Vagina (tissue), 2 donors: ENCODE results near the gene CREB5. TPM values are rescaled to one million over a fixed set of nuclear protein-coding genes. Genes with fewer than 3 reads are reported as not detected.

Experiments
- DNase-seq, 2 donors: peaks; one replicate each; pipeline ENCODE4 v3.0.0-alpha.2; 2017; ENCODE audit errors: extremely low spot score in 2 of 2
- H3K27ac ChIP-seq: fragments of 200-600 bp; sonication (generic); one replicate; pipeline ENCODE4 v1.5.1; 2019
- H3K27me3 ChIP-seq: fragments of 200-600 bp; sonication (generic); one replicate; pipeline ENCODE4 v1.5.1; 2019
- H3K36me3 ChIP-seq, 2 donors: fragments of 200-600 bp; sonication (generic); one replicate each; pipeline ENCODE4 v1.5.1; 2017 to 2019
- H3K4me1 ChIP-seq: fragments of 200-600 bp; sonication (generic); one replicate; pipeline ENCODE4 v1.5.1; 2019
- H3K4me3 ChIP-seq, 2 donors: fragments of 200-600 bp; sonication (generic); 1 replicate in 1 of 2; 2 replicates in 1 of 2; pipeline ENCODE4 v1.5.1; 2016 to 2019
- H3K9me3 ChIP-seq: fragments of 200-600 bp; sonication (generic); one replicate; pipeline ENCODE4 v1.5.1; 2019
- POLR2A ChIP-seq, 2 donors: fragments of 450-650 bp; IDR thresholded peaks; one replicate each; pipeline ENCODE4 v1.6.1; 2017; ENCODE audit warnings: antibody characterized with exemption in 2 of 2, mild to moderate bottlenecking in 2 of 2, moderate library complexity in 2 of 2
- POLR2AphosphoS5 ChIP-seq, 2 donors: sonication (generic); formaldehyde crosslinking; IDR thresholded peaks; one replicate each; pipeline ENCODE4 v1.9.0; 2017; ENCODE audit warnings: antibody characterized with exemption in 2 of 2, mild to moderate bottlenecking in 2 of 2, low read depth in 1 of 2; ENCODE audit not compliant: insufficient read depth in 1 of 2
- intact Hi-C: fragments of 100-400 bp; cut with DNase I; formaldehyde crosslinking; loops from one replicate; pipeline ENCODE4 v1.15.1; 2023
- total RNA-seq: library from RNA; depleted of rRNA; stranded (reverse); fragments of >200 nt; gene quantifications from one replicate; pipeline ENCODE4 v1.2.3, GENCODE V29; 2016
- TF ChIP-seq, protein P1 (sequence below), 3 experiments: fragments of 450-650 bp in 2 of 3; fragments of 200-600 bp in 1 of 3; sonication (generic) in 1 of 3; IDR thresholded peaks; one replicate each; pipeline ENCODE4 v1.5.1; 2017 to 2019; ENCODE audit warnings: antibody characterized with exemption in 3 of 3, mild to moderate bottlenecking in 2 of 3, moderate library complexity in 2 of 3

Gene CREB5
- total RNA-seq, 1 donor from 2014 or later: 23.1 TPM

DNA sequence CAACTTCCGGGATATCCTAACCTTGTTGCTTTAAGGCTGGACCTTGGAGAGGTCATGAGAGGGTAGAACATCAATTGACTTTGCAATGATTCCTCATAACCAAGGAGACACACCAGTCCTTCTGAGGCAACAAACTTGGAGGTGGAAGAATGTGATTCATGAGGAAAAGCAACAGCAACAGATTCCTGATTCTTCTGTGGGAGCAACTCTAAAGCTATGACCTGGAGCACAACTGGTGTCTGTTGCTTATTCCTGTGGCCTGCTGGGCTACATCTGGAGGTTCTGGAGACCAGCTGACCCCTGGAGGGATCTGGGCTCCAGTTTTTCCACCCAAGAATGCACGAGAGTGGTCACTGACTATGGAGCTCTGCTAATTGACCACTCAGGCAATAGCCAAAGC is 116.6 kb downstream of the CREB5 start:
- intact Hi-C loops: no loop called here
- TF ChIP-seq POLR2A (IDR thresholded peaks at IDR 0.05): no peak
- no peak for TF ChIP-seq POLR2AphosphoS5 (IDR thresholded peaks at IDR 0.05; ENCODE audit: insufficient read depth in 1 of 2, low read depth in 1 of 2)
- TF ChIP-seq, protein P1, sequence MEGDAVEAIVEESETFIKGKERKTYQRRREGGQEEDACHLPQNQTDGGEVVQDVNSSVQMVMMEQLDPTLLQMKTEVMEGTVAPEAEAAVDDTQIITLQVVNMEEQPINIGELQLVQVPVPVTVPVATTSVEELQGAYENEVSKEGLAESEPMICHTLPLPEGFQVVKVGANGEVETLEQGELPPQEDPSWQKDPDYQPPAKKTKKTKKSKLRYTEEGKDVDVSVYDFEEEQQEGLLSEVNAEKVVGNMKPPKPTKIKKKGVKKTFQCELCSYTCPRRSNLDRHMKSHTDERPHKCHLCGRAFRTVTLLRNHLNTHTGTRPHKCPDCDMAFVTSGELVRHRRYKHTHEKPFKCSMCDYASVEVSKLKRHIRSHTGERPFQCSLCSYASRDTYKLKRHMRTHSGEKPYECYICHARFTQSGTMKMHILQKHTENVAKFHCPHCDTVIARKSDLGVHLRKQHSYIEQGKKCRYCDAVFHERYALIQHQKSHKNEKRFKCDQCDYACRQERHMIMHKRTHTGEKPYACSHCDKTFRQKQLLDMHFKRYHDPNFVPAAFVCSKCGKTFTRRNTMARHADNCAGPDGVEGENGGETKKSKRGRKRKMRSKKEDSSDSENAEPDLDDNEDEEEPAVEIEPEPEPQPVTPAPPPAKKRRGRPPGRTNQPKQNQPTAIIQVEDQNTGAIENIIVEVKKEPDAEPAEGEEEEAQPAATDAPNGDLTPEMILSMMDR (IDR thresholded peaks at IDR 0.05): no peak

DNA sequence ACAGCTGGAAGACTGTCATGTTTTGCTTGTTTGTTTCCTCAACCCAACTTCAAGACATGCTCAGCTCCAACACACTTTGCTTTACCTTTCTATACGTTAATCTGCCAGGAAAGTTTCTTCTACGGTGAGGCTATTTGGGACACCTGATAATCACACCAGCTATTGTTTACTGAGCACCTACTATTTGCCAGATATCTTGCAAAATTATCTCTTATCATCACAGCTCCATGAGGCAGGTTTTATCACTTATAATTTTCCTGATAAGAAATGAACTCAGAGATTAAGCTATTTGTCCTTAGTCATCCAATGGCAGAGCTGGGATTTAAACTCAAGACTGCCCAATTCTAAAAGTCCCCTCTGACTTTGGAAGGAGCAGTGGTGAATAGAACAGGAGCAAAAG is 117.4 kb downstream of the CREB5 start:
- Histone ChIP-seq H3K4me1 (peaks cover 7% of the 10 kb centered on the region), H3K27me3 (no peaks in the 10 kb centered on the region), H3K36me3 (no peaks in the 10 kb centered on the region), H3K4me3 (no peak overlapping the region), H3K27ac (no peak overlapping the region), H3K9me3 (no peaks in the 10 kb centered on the region)
- intact Hi-C loops: no loop called here
- no peak for DNase-seq
- TF ChIP-seq POLR2AphosphoS5 (IDR thresholded peaks at IDR 0.05; ENCODE audit: insufficient read depth in 1 of 2, low read depth in 1 of 2): no peak
- TF ChIP-seq POLR2A (IDR thresholded peaks at IDR 0.05): no peak
- TF ChIP-seq, protein P1 (IDR thresholded peaks at IDR 0.05): no peak

More for the DNA sequence above, 116.6 kb downstream of the CREB5 start:
- Histone ChIP-seq H3K27me3 (no peaks in the 10 kb centered on the region), H3K4me1 (peaks cover 1% of the 10 kb centered on the region), H3K36me3 (no peaks in the 10 kb centered on the region), H3K27ac (no peak overlapping the region), H3K4me3 (no peak overlapping the region), H3K9me3 (no peaks in the 10 kb centered on the region)
- no peak for DNase-seq

DNA sequence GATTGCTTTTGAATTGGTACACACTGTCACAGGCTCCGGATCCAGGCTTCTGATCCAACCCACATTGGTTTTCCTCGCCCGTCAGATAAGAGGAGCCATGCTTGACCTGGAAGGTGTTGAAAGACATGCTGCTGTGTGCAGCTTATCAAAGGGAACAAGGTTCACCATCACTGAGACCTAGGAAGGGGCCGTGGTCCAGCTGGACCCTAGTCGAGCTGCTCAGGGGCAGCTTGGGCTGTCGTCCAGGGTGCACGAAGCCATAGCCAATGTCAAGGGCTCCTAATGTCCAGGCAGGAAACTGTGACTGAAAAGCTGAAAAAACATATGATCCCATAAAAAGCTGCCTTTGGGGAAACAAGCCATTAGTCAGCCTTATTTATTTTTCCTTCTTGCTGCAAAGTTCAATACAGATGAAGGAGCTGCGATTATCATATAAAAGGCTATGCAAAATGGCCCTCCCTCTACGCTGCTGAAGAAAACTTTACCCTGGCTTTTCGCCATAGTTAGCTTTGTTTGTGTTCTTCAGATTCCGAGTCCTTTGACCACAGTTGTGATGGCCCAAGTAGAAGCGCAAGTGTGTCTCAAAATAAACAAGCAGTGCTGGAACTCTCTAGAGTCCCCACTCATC is 118.0 kb downstream of the CREB5 start:
- H3K27me3 ChIP-seq: no peaks in the 10 kb centered on the region
- no peaks in the 10 kb centered on the region for H3K9me3 ChIP-seq
- no peaks in the 10 kb centered on the region for H3K36me3 ChIP-seq
- H3K4me3 ChIP-seq: no peak overlapping the region
- peaks cover 7% of the 10 kb centered on the region for H3K4me1 ChIP-seq
- no peak overlapping the region for H3K27ac ChIP-seq
- intact Hi-C loops: no loop called here
- TF ChIP-seq POLR2AphosphoS5 (IDR thresholded peaks at IDR 0.05; ENCODE audit: insufficient read depth in 1 of 2, low read depth in 1 of 2): peak in 1 of 2 donors; percentile 38
- no peak for TF ChIP-seq POLR2A (IDR thresholded peaks at IDR 0.05)
- no peak for DNase-seq

DNA sequence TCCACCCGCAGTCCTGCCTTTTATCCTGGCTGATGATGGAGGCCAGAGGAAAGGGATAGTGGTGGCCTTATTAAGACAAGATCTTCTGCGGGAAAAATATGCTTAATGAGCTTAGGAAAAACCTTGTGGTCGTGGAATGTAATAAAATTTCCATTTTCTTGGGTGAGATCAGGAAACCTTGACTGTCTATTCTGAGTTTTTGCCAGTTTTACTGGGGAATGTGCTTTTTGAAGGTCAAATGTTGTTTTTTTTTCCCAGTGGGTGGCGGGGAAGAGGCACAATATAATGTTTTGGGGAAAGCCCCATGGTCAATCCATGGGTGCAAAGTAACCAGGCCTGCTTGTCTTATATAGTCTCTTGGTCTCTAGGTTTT is 118.5 kb downstream of the CREB5 start:
- H3K4me1 ChIP-seq: peaks cover 7% of the 10 kb centered on the region
- DNase-seq: no peak
- TF ChIP-seq POLR2AphosphoS5 (IDR thresholded peaks at IDR 0.05; ENCODE audit: insufficient read depth in 1 of 2, low read depth in 1 of 2): no peak
- TF ChIP-seq, protein P1 (IDR thresholded peaks at IDR 0.05): no peak
- TF ChIP-seq POLR2A (IDR thresholded peaks at IDR 0.05): no peak
- intact Hi-C loops: no loop called here
- H3K27ac ChIP-seq: no peak overlapping the region
- no peaks in the 10 kb centered on the region for H3K36me3 ChIP-seq
- H3K27me3 ChIP-seq: no peaks in the 10 kb centered on the region
- H3K9me3 ChIP-seq: no peaks in the 10 kb centered on the region
- H3K4me3 ChIP-seq: no peak overlapping the region

DNA sequence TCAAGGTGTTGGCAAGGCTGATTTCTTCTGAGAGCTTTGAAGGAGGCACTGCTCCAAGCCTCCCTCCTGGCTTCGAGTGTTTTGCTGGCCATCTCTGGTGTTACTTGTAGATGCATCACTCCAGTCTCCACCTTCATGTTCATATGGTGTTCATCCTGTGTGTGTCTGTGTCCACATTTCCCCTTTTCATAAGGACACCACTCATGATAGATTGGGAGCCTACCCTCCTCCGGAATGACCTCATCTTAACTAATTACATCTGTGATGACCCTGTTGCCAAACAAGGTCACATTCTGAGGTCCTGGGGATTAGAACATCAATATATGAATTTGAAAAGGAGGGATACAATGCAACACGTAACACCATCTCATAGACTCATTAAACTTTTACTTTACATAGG is 119.0 kb downstream of the CREB5 start:
- TF ChIP-seq POLR2AphosphoS5 (IDR thresholded peaks at IDR 0.05; ENCODE audit: insufficient read depth in 1 of 2, low read depth in 1 of 2) (no peak), POLR2A (IDR thresholded peaks at IDR 0.05) (no peak)
- TF ChIP-seq, protein P1 (IDR thresholded peaks at IDR 0.05): no peak
- Histone ChIP-seq H3K4me3 (no peak overlapping the region), H3K9me3 (no peaks in the 10 kb centered on the region), H3K4me1 (peaks cover 7% of the 10 kb centered on the region), H3K27ac (no peak overlapping the region), H3K27me3 (no peaks in the 10 kb centered on the region), H3K36me3 (no peaks in the 10 kb centered on the region)
- DNase-seq: no peak
- intact Hi-C loops: no loop called here
